Naive thymus-derived CD8-positive, alpha-beta T cell (primary cell): Measurements from ENCODE around the gene PTCD2. TPM values are rescaled to one million over a fixed set of nuclear protein-coding genes. Genes with fewer than 3 reads are reported as not detected.

Experiments
- ATAC-seq, 2 donors: fragments of 150-1000 bp; cut with Tn5 transposase in 1 of 2; sonication (Bioruptor Pico), chemical (Tn5 transposase) in 1 of 2; 1 replicate in 1 of 2; 2 replicates in 1 of 2; pipeline ENCODE4 v1.10.0; 2021; ENCODE audit warnings: mild to moderate bottlenecking in 2 of 2, moderate library complexity in 2 of 2
- POLR2A ChIA-PET: fragments of 350-600 bp; sonication (Branson Sonifier 250); formaldehyde crosslinking; loops from one replicate; lab custom pipeline; 2021; ENCODE audit warnings: antibody characterized with exemption; lab: Charles Lee
- DNase-seq, 10 donors: peaks; one replicate each; pipeline versions ENCODE4 v3.0.0 to v3.0.0-alpha.2; 2020 to 2022
- H3K27ac Mint-ChIP-seq, 10 donors: one replicate each; pipeline ENCODE4 v1.8.0; 2020 to 2022; ENCODE audit warnings: mild to moderate bottlenecking in 10 of 10, mixed read lengths in 10 of 10, moderate library complexity in 4 of 10, inconsistent platforms in 1 of 10
- H3K27me3 Mint-ChIP-seq, 5 donors: one replicate each; pipeline ENCODE4 v1.8.0; 2021 to 2022; ENCODE audit warnings: mixed read lengths in 5 of 5
- H3K36me3 Mint-ChIP-seq, 3 donors: one replicate each; pipeline ENCODE4 v1.8.0; 2020 to 2022; ENCODE audit warnings: mixed read lengths in 3 of 3, mild to moderate bottlenecking in 2 of 3, inconsistent platforms in 1 of 3
- H3K4me1 Mint-ChIP-seq, 4 donors: one replicate each; pipeline ENCODE4 v1.8.0; 2021 to 2022; ENCODE audit warnings: mixed read lengths in 4 of 4
- H3K4me3 Mint-ChIP-seq, 10 donors: one replicate each; pipeline ENCODE4 v1.8.0; 2020 to 2022; ENCODE audit warnings: mild to moderate bottlenecking in 10 of 10, mixed read lengths in 10 of 10, moderate library complexity in 6 of 10, inconsistent platforms in 1 of 10
- H3K9me3 Mint-ChIP-seq, 9 donors: one replicate each; pipeline ENCODE4 v1.8.0; 2020 to 2022; ENCODE audit warnings: mixed read lengths in 9 of 9, mild to moderate bottlenecking in 3 of 9, inconsistent platforms in 1 of 9, moderate library complexity in 1 of 9
- polyA plus RNA-seq, 3 donors: library from polyadenylated mRNA; unstranded; fragments of 300-500 nt; fragmentation: Illumina TruSeq; gene quantifications; one replicate each; pipeline ENCODE4 v1.2.3, GENCODE V29; 2021
- total RNA-seq, 8 experiments: library from RNA in 2 of 8; stranded (reverse) in 2 of 8; gene quantifications; one replicate each; pipeline ENCODE4 v1.2.3 and lab custom pipeline; 2021 to 2026

The PTCD2 gene
- total and polyA plus RNA-seq, 5 experiments from 2014 or later = 4.0 to 13.9 (median 6.1) TPM

- H3K36me3 Mint-ChIP-seq = no peaks in the 10 kb centered on the region
- ATAC-seq (no peak), DNase-seq (no peak)
- no peaks in the 10 kb centered on the region for H3K4me1 Mint-ChIP-seq
- POLR2A ChIA-PET = no interaction called here
- peaks cover 0 to 7% (median 1%) of the 10 kb centered on the region in 5 donors for H3K27me3 Mint-ChIP-seq
- H3K9me3 Mint-ChIP-seq = no peaks in the 10 kb centered on the region
- H3K27ac Mint-ChIP-seq = no peak overlapping the region
- H3K4me3 Mint-ChIP-seq = no peak overlapping the region
These were observed 92.3 kb downstream of the PTCD2 start for GRCh38 chr5:72412283-72413055.

DNA sequence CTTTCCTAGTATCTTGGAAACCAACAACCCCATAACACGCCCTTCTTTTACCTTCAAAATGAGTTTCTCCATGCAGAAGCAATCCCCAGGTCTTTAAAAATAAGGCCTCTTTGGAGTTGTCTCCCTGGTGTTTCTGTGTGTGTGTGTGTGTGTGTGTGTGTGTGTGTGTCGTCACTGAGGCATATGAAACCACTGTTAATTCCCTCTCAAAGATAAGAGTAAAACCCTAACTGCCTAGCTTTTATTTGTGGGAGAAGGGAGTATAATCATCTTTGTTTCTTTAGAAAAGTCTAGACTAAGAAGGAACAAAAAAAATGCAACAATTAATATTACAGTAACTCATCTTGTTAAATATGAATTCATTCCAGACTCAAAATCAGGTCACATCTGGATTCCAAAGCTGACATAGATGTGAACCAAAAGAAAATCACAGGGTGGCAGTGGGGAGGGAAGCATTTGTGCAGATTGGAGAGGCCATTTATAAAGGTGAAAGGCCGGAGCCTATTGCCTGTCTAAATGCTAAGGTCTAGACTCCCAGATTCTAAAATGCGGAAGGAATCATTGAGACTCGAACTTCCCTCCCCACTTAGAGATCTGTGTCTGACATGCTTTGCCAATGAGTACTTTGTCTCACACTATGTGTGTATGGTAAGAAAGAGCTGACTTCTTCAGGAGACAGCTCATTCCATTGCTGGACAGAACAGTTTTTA, 95.6 kb downstream of the PTCD2 start:
- Mint-ChIP-seq H3K36me3 (no peaks in the 10 kb centered on the region), H3K9me3 (peaks cover 0 to 2% (median 0%) of the 10 kb centered on the region in 9 donors), H3K27ac (no peak overlapping the region), H3K4me3 (no peak overlapping the region), H3K27me3 (peaks cover 0 to 4% (median 0%) of the 10 kb centered on the region in 5 donors), H3K4me1 (no peaks in the 10 kb centered on the region)
- DNase-seq (no peak), ATAC-seq (no peak)
- POLR2A ChIA-PET = no interaction called here

- Mint-ChIP-seq H3K4me1 (no peaks in the 10 kb centered on the region), H3K36me3 (no peaks in the 10 kb centered on the region), H3K27me3 (peaks cover 0 to 12% (median 1%) of the 10 kb centered on the region in 5 donors), H3K27ac (no peak overlapping the region), H3K4me3 (no peak overlapping the region), H3K9me3 (peaks cover 0 to 2% (median 0%) of the 10 kb centered on the region in 9 donors)
- no peak for ATAC-seq
- POLR2A ChIA-PET = no interaction called here
- no peak for DNase-seq
These were observed 97.3 kb downstream of the PTCD2 start for GRCh38 chr5:72417333-72418062.

Other genes with a start within 250 kb of the PTCD2 start
- gene MAP1B, start 212.9 kb upstream of the PTCD2 start, total RNA-seq = not detected
- gene MAP1B, start 212.9 kb upstream of the PTCD2 start, polyA plus RNA-seq = under 1 TPM; 0.08 to 0.46 (median 0.36) TPM
- gene MRPS27, start 133 bp upstream of the PTCD2 start, total RNA-seq = 10 to 100 TPM; 45.2 to 48.5 TPM
- 10 to 100 TPM; 31.7 to 43.6 (median 36.0) TPM for gene MRPS27, start 133 bp upstream of the PTCD2 start, polyA plus RNA-seq
- not detected for gene ZNF366, start 187.0 kb downstream of the PTCD2 start, total RNA-seq
- not detected for gene ZNF366, start 187.0 kb downstream of the PTCD2 start, polyA plus RNA-seq